HG02870 (cell line): Measurements from ENCODE around the gene PVR.
"Not testable (repeated sequence)": the region's sequence is repeated elsewhere in the genome, so short reads cannot be mapped to it uniquely, and the experiment has no call there.

ENCODE experiments used
- ATAC-seq: cut with Tn5 transposase; IDR thresholded peaks from one replicate; pipeline ENCODE4 v1.9.1; 2021; ENCODE audit warnings: mild to moderate bottlenecking, moderate library complexity; ENCODE audit not compliant: unreplicated experiment

Gene PVR

DNA sequence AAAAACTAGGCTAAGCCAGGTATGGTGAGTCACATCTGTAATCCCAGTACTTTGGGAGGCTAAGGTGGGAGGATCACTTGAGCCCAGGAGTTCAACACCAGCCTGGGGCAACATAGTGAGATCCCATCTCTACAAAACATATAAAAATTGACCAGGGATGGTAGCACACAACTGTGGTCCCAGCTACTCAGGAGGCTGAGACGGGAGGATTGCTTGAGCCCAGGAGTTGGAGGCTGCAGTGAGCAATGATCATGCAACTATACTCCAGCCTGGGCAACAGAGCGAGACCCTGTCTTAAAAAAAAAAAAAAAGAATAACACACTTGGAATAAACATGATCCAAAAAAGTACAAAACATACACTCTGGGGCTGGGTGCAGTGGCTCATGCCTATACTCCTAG lies 26.3 kb downstream of the PVR start:
- not testable (repeated sequence) for ATAC-seq

DNA sequence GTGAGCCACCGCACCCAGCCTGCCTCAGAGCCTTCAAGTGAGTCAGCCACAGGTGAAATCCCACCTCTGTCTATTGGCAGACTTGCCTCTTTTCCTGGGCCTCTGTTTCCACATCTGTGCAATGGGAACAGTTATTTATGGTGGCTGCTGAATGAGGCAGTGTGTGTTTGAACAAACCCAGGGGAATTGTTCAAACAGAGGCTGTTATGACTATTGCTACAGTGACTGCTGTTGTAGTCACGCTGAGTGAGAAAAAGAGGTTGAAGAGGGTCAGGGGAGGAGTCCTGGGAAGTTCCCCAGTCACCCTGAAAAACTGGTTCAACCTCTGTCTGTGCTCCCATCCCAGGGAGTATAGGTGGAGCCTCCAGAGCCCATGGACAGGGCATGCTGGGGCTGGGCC lies 27.7 kb downstream of the PVR start, which contains the start of gene CEACAM19:
Gene CEACAM19, plus strand, starts transcription at position 83 of the 400 bp plus-strand sequence. CDS start 450 bp downstream, outside the sequence.
- ATAC-seq, result no peak

DNA sequence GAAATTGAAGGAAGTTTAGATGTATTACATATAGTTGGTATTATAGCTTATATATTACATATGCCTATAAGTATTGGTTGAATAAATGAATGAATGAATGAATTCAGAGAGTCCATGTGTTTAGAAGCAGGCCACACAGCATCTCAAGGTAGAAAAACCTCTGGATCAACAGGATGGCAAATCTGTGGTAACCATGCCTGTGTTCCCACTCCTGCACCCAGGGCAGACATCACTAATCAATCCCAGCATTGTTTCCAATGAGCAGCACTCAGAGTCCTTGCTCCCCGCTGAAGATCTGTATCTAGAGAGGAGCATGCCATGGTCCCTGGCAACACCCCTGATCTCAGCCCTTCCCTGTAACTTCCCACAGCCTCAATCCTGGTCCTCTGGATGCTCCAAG lies 28.5 kb downstream of the PVR start:
- ATAC-seq, result no peak

DNA sequence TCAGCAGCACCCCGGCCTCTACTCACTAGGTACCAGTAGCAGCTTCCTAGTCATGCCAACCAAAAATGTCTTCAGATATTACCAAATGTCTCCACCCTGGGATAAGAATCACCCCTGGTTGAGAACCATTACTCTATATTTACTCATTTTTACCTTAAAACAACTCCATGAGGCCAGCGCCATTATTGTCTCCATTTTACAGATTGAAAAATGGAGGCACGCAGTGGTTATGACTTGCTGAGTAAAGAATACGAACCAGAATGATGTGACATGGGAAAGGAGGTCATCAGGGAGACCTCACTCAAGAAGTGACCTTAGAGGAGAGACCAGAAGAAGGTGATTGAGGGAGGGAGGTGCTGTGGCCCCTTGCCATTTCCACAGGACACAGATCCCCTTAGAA lies 29.8 kb downstream of the PVR start:
- ATAC-seq, result no peak

DNA sequence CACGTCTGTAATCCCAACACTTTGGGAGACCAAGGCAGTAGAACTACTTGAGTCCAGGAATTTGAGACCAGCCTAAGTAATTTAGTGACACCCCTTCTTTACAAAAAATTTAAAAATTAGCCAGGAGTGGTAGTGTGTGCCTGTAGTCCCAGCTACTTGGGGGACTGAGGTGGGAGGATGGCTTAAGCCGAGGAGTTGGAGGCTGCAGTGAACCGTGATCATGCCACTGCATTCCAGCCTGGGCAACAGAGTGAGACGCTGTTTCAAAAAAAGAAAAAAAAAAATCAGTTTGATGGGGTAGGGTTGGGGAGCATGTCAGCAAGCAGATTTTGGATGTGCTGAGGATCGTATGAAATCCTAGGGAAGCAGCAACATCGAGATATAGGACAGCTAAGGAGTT lies 31.8 kb downstream of the PVR start:
- ATAC-seq, result no peak

DNA sequence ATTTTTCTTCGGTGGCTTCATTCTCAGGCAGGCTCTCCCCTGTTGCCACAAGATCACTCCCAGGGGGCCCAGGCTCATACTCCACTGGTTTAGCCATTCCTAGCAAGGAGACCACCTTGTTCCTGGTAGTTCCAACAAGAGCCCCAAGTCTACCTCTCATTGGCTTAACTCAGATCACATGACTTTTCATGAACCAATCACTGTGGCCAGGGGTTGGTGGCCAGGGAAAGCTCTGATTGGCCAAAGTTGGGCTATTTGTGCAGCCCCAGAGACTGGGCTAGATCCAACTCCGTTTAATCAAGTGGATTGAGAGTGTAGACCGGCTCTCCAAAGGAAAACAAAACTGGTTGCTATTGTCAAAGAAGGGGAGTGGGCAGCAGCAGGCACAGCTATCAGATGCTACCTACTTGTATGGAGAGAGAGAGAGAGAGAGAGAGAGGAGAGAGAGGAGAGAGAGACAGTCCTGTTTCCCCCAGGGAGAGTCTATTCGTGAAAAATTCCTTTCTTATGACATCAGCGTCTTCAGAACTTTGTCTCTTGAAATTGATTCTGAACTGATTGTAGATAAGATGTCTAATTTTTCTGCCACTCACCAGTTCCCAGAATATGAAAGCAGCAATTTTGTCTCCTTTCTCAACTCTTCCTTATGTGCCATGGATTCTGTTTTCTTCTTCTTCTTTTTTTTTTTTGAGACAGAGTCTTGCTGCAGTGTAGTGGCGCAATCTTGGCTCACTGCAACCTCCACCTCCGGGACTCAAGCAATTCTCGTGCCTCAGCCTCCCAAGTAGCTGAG lies 33.5 kb downstream of the PVR start:
- ATAC-seq, result no peak

DNA sequence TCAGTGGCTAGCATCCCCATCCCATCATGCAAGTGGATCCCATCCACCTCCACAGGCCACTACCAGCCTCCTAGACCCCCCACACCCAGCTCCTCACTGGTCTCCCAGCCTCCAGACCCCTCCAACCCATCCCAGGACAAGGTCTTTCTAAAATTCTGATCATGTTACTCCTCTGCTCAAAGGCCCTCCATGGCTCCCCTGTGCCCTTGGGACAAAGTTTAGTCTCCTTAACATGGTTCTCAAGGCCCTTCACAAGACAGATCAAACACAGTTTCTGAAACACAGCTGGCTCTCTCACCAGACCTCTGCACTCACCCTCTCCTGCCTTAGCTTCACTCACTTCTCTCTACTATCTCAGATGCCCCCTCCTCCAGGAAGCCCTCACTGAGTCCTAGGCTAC lies 36.8 kb downstream of the PVR start:
- no peak for ATAC-seq

DNA sequence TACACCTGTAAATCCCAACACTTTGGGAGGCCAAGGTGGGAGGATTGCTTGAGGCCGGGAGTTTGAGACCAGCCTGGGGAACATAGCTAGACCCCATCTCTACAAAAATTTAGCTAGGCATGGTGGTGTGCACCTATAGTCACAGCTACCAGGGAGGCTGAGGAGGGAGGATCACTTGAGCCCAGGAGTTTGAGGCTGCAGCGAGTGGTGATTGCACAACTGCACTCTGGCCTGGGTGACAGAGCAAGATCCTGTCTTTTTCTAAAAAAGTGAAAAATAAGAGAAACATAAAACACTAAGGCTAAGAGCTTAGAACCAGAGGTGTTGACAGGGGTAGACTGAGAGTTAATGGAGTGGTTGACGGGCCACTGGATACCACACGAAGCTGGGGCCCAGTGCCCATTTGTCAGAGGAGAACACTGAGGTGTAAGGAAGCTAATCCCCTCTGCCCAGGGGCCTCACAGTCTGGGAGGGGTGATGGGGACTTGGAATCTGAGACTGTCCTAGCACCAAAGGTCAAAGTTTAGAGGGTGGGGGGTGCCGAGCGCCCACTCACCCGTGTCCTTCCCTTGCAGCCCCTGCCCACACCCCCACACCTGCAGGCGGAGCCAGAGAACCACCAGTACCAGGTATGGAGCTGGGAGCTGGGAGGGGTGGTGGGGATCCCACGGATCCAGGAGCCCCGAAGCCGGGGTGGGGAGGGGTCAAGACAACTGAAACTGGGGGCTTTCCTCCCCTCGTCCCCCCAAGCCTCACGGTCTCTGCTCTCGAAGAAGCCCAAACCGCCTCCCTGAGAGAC lies 38.5 kb downstream of the PVR start:
- ATAC-seq, result no peak

DNA sequence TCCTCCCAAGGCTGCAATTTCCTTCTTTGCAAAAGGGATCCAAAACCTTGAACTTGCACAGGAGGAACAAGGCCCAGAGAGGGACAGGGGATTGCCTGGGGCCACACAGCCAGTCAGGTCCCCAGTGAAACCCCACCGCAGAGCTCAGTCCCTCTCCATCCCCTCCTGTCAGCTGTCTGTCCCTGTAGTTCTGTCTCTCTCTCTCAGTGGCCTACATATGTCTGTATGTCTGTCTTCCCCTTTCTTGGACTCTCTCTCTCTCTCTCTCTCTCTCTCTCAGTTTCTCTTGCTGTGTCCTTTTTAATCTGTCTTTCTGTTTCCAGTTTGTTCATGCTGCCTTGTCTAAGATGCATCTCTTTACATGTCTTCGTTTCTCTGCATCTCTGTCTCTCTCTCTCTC lies 39.1 kb downstream of the PVR start:
- no peak for ATAC-seq

DNA sequence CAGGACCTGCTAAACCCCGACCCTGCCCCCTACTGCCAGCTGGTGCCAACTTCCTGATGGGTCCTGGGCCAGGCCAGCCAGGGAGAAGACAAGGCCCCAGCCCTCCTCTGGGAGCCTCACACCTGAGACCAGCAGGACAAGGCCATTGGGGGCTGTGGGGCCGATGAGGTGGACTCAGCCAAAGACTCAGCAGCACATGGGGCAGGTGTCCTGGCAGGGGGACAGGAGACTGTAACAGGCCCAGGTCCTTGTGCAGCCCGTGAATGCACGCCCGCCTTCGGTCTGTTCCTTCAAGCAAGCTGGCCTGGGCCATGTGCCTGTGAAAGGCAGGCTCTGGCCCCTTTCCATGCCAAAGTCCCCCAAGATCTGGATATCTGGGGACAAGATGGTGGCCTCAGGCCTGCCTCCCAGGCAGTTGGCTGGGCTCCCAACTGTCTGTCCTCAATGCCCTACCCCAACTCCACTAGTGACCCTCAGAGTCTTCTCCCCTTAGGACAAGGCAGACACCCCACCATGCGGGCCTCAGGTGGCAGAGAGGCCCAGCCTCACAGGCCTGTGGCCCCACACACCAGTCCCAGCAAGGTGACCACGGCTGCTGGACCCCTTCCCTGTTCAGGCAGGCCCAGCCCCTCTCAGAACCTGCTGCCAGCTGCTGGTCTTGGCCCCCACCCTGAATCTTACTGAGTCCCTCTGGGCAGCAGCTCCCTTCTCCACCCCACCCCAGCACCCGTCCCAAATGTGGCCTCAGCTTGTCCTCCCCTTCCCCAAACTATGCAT lies 39.9 kb downstream of the PVR start:
- ATAC-seq, result no peak

DNA sequence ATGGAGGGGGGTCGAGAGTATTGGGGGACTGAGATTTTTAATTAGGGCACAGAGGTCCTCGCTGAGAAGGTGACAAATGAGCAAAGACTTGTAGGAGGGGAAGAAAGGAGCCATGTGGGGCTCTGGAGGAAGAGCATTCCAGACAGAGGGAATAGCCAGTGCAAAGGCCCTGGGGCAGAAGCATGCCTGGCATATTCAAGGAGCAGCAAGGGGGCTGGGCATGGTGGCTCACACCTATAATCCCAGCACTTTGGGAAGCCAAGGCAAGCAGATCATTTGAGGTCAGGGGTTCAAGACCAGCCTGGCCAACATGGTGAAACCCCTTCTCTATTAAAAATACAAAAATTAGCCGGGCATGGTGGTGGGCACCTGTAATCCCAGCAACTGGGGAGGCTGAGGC lies 40.7 kb downstream of the PVR start:
- ATAC-seq, result not testable (repeated sequence)

DNA sequence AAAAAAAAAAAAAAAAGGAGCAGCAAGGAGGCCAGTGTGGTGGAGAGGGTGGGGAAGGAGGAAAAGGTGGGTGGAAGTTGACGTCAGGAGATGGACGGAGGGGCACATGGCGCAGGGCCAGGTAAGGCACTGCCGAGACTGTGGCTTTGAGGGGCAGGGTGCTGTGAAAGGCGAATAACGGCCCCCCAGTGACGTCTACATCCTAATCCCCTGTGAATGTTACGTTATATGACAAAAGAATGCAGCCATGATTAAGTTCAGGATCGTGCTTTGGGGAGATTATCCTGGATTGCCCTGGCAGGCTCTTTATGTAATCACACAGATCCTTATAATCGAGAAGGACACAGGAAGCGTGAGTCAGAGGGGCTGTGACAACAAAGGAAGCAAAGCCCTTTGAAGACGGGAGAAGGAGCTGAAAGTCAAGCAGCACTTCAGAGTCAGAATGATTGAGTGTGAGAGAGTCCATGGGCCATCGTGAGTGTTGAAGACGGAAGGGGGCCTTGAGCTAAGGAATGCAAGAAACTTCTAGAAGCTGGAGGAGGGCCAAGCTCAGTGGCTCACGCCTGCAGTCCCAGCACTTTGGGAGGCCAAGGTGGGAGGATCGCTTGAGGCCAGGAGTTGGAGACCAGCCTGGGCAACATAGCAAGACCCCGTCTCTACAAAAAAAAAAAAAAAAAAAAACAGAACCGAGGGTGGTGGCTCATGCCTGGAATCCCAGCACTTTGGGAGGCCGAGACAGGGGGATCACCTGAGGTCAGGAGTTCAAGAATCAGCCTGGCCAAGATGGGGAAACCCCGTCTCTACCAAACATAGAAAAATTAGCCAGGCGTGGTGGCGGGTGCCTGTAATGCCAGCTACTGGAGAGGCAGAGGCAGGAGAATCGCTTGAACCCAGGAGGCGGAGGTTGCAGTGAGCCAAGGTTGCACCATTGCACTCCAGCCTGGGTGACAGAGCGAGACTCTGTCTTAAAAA lies 41.5 kb downstream of the PVR start:
- no peak for ATAC-seq

DNA sequence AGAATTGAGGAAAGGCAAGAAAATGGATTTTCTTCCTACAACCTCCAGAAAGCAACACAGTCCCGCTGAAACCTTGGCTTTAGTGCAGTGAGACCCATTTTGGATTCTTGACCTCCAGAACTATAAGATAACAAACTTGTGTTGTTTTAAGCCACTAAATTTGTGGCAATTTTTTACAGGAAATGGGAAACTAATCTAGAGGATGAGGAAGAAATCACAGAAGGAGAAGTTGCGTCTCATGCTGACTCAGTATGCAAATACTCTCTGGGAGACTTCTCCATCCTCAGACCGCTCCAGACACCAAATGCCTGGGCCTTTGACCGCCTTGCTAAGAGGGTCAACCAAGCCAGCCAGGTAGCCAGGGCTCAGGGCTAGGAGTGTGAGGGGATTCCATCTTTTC lies 42.2 kb downstream of the PVR start:
- no peak for ATAC-seq

DNA sequence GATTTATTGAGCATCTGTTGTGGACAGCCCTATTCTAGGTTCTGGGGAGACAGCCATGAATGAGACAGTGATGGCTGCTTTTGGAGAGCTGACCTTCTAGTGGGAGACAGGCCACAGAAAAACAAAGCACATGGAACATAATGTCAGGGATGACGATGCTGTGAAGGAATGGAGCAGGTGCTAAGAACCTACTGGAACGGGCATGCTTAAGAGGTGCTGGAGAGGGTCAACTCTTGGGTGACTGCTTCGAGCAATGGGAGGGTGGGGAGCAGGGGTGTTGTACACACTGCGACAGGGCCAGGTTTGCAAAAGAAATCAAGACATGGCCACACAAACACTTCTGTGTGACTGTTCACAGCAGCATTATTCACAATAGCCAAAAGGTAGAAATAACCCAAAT lies 43.2 kb downstream of the PVR start:
- ATAC-seq, result no peak

DNA sequence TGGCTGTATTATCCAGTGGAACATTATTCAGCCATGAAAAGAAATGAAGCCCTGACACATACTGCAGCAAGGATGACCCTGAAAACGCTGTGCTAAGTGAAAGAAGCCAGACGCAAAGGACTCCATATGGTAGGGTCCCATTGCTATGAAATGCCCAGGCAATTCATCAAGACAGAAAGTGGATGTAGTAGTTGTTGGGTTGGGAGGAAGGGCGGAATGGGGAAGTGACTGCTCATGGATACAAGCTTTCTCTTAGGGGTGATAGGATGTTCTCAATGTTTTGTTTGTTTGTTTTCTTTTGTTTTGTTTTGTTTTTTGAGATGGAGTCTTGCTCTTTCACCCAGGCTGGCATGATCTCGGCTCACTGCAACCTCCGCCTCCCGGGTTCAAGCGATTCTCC lies 44.2 kb downstream of the PVR start:
- no peak for ATAC-seq

DNA sequence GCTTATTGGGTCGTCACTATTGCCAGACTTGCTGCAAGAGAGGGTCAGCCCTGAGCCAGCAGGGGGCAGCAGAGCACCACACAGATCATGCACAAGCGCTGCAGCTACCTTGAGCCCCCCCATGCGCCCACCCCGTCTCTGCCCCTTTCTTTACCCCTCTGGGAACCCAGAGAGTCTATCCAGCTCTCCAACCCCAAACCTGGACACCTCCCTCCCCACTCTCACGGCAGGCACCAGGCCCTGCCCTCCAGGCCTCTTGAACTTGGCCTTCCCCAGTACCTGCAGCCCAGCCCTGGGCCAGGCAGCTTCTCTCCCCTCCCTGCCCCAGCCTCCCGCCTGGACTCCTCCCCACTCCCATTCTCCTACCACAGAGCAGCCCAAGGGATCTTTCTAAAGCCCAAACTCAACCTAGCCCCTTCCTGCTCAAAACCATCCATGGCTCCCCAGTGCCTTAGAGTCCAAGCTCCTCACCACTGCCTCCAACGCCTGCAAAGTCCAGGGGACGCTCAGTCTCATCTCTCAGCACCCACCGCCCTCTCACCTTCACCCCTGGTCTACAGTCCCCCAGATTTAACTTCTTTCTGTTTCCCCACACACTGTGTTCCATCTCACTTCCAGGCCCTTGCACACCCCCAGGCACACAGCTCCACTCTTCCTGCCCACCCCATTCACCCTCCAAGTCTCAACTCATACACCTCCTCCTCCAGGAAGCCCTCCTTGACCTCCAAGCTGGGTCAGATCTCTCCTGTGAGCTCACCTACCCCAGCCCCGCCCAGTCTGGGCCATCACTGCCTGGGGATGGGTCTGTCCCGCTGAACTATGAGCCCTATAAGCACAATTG lies 45.8 kb downstream of the PVR start:
- no peak for ATAC-seq

DNA sequence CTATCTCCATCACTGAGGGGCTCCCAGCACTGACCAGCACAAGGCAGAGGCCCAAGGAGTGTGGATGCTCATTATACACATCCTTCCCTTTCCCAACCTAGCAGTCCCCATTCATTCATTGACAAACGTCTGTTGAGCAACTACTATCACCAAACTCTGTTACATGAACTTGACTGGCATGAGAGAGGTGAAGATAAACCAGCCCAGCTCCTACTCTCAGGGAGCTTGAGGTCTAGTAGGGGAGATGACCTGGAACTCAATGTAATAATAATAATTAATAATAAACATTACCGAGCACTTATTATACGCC lies 46.4 kb downstream of the PVR start:
- no peak for ATAC-seq

DNA sequence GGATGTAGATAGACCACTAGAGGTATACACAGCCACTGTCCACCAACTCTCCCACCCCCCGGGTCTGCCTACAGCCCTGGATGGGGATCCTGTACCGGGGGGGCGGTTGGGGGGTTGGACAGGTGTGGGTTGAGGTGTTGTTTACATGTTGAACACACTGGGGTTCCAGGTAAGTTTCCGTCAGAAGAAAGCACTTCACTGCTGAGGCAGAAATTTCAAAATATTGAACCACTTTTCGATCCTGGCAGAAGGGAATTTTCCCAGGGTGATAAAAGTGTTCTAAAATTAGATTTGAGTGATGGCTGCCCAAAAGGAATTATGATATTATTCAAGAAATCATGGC lies 48.6 kb downstream of the PVR start:
- no peak for ATAC-seq

DNA sequence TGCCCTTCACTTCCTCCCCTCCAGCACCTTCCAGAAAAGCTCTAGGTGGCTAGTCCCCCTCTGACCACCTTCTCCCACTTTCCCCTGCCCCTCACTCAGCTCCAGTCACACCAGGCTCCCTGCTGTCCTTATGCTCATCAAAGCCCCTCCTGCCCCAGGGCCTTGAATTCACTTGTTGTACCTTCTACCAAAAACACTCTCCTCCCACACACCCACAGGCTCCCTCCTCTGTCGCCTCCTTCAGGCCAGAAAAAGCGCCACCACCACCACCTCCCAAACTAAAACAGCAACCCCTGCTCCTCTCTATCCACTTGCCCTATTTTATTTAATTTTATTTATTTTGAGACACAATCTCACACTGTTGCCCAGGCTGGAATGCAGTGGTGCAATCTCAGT lies 50.5 kb downstream of the PVR start:
- no peak for ATAC-seq
